HG02763 (cell line): ENCODE data around the gene ABCC6.
"Not testable (repeated sequence)": the region's sequence is repeated elsewhere in the genome, so short reads cannot be mapped to it uniquely, and the experiment has no call there.

Source experiments
- ATAC-seq: cut with Tn5 transposase; IDR thresholded peaks from one replicate; pipeline ENCODE4 v1.9.1; 2021; ENCODE audit warnings: mild to moderate bottlenecking, moderate library complexity; ENCODE audit not compliant: unreplicated experiment

Gene ABCC6

GRCh38 chr16:16120044-16120381 lies 103.3 kb downstream of the ABCC6 start:
- ATAC-seq = no peak

GRCh38 chr16:16118337-16118736 lies 105.0 kb downstream of the ABCC6 start:
- ATAC-seq = no peak

GRCh38 chr16:16116841-16117240 lies 106.5 kb downstream of the ABCC6 start:
- ATAC-seq = no peak

- no peak for ATAC-seq
These were observed 110.2 kb downstream of the ABCC6 start for GRCh38 chr16:16113076-16113475.

- no peak for ATAC-seq
These were observed 110.7 kb downstream of the ABCC6 start for GRCh38 chr16:16112450-16113053.

- no peak for ATAC-seq
These were observed 111.7 kb downstream of the ABCC6 start for GRCh38 chr16:16111639-16112038.

GRCh38 chr16:16110111-16110490 lies 113.2 kb downstream of the ABCC6 start:
- ATAC-seq = no peak

- no peak for ATAC-seq
These were observed 113.7 kb downstream of the ABCC6 start for GRCh38 chr16:16109453-16110110.

- no peak for ATAC-seq
These were observed 114.5 kb downstream of the ABCC6 start for GRCh38 chr16:16108759-16109158.

GRCh38 chr16:16107839-16108238 lies 115.5 kb downstream of the ABCC6 start:
- no peak for ATAC-seq

GRCh38 chr16:16106466-16106865 lies 116.8 kb downstream of the ABCC6 start:
- no peak for ATAC-seq

- no peak for ATAC-seq
These were observed 117.6 kb downstream of the ABCC6 start for GRCh38 chr16:16105646-16106045.

- not testable (repeated sequence) for ATAC-seq
These were observed 118.5 kb downstream of the ABCC6 start for GRCh38 chr16:16104804-16105141.

GRCh38 chr16:16104132-16104803 lies 119.0 kb downstream of the ABCC6 start:
- not testable (repeated sequence) for ATAC-seq

- ATAC-seq = no peak
These were observed 120.6 kb downstream of the ABCC6 start for GRCh38 chr16:16102738-16103137.

- no peak for ATAC-seq
These were observed 121.7 kb downstream of the ABCC6 start for GRCh38 chr16:16101585-16101984.

- no peak for ATAC-seq
These were observed 122.7 kb downstream of the ABCC6 start for GRCh38 chr16:16100631-16101030.

GRCh38 chr16:16099320-16099719 lies 124.0 kb downstream of the ABCC6 start:
- no peak for ATAC-seq
